ENCODE results near the gene COL6A2. TPM values are rescaled to one million over a fixed set of nuclear protein-coding genes. Genes with fewer than 3 reads are reported as not detected.

Gene COL6A2
- total and polyA plus RNA-seq, 2 experiments from 2014 or later: 509 to 832 TPM

DNA sequence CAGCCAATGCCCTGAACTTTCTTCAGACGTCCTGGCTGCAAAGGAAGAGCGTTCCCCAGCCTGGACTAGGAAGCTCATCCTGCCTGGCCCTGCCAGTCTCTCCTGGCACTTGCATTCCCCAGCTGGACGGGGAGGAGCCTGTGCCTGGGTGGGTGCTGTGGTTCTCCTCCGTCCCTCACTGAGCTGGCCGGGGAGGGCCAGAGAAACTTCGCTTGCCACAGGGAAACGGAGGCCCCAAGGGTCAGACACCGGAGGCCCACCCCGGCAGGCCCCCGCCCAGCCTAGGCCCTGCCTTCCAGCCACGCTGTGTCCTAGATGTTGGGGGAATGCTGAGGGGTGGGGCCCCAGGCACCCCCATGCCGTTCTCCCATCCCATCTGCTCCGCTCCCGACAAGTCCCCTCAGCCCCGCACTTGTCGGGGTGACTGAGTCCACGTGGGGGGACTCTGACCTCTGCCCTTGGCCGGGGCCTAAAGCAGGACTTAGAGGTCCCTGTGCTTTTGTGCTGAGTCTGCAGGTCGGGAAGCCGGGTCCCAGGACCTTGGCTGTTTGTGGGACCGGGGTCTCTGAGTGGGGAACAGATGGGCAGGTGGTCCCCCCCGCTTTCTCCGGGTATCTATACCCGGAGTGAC is 52.7 kb downstream of the COL6A2 start:
- H4K20me1 ChIP-seq (ENCODE audit: insufficient read depth, poor library complexity, severe bottlenecking): no peaks in the 10 kb centered on the region
- TF ChIP-seq, protein P1, sequence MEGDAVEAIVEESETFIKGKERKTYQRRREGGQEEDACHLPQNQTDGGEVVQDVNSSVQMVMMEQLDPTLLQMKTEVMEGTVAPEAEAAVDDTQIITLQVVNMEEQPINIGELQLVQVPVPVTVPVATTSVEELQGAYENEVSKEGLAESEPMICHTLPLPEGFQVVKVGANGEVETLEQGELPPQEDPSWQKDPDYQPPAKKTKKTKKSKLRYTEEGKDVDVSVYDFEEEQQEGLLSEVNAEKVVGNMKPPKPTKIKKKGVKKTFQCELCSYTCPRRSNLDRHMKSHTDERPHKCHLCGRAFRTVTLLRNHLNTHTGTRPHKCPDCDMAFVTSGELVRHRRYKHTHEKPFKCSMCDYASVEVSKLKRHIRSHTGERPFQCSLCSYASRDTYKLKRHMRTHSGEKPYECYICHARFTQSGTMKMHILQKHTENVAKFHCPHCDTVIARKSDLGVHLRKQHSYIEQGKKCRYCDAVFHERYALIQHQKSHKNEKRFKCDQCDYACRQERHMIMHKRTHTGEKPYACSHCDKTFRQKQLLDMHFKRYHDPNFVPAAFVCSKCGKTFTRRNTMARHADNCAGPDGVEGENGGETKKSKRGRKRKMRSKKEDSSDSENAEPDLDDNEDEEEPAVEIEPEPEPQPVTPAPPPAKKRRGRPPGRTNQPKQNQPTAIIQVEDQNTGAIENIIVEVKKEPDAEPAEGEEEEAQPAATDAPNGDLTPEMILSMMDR (IDR thresholded peaks at IDR 0.05; ENCODE audit: poor library complexity): no peak
- TF ChIP-seq EZH2phosphoT487 (IDR thresholded peaks at IDR 0.05; ENCODE audit: low read depth, severe bottlenecking, unreplicated experiment): no peak
- no peak for TF ChIP-seq EZH2 (IDR thresholded peaks at IDR 0.05; ENCODE audit: borderline replicate concordance)
- H3K79me2 ChIP-seq: no peaks in the 10 kb centered on the region
- WGBS (ENCODE audit: low lambda C conversion rate, missing lambda C conversion rate): 92% methylated on average over 23 of the region's 24 CpGs
- H3K9me2 ChIP-seq (replicated peaks; ENCODE audit: insufficient read depth): no peaks in the 10 kb centered on the region
- no peaks in the 10 kb centered on the region for H3K9me3 ChIP-seq (ENCODE audit: low read depth)
- no peak for DNase-seq (ENCODE audit: low spot score)
- H3K4me1 ChIP-seq (ENCODE audit: insufficient read depth): peaks cover 5% of the 10 kb centered on the region
- no peak overlapping the region for H3K27ac ChIP-seq
- H3K36me3 ChIP-seq (replicated peaks; ENCODE audit: insufficient read depth, low read depth): no peaks in the 10 kb centered on the region
- no peak overlapping the region for H2AFZ ChIP-seq
- H3K4me2 ChIP-seq: no peak overlapping the region
- no peak overlapping the region for H3K4me3 ChIP-seq
- H3K27me3 ChIP-seq: no peaks in the 10 kb centered on the region

DNA sequence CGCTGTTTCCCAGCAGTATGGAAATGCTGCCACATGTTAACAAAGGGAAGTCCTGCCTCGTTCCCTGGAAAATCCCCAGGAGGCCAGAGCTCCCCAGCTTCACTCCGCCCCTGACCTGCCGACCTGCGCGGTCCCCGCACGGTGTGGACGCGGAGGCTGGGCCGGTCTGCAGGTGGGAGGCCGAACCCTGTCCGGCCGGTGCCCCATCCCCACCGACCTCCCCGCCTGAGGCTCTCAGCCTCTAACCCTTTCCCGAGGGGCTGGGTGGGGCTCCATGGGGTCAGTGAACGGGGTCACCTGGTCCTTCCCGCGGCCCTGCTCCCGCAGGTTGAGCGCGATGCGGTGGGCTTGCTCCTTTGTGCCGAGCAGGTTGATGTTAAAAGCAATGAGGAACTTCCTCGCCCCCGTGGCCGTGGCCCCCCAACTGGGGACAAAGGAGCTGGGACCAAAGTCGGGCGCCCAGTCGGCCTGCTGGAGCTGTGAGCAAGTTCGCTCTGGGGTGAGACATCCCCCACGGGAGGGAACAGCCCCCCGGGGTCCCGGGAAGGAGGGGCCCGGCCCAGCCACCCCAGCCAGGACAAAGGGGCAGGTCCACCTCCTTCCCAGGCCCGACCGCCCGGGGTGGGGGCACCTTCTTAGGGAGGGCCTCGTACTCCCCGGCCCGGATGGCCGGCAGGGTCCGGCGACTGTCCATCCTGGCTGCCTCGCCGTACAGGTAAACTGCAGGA is 53.5 kb downstream of the COL6A2 start:
- Histone ChIP-seq H3K27me3 (no peaks in the 10 kb centered on the region), H3K4me3 (no peak overlapping the region), H2AFZ (no peak overlapping the region), H3K9me2 (replicated peaks; ENCODE audit: insufficient read depth) (no peaks in the 10 kb centered on the region), H3K27ac (no peak overlapping the region), H3K9me3 (ENCODE audit: low read depth) (no peaks in the 10 kb centered on the region), H3K4me2 (no peak overlapping the region), H4K20me1 (ENCODE audit: insufficient read depth, poor library complexity, severe bottlenecking) (no peaks in the 10 kb centered on the region), H3K36me3 (replicated peaks; ENCODE audit: insufficient read depth, low read depth) (no peaks in the 10 kb centered on the region), H3K4me1 (ENCODE audit: insufficient read depth) (peaks cover 5% of the 10 kb centered on the region), H3K79me2 (no peaks in the 10 kb centered on the region)
- DNase-seq (ENCODE audit: low spot score): no peak
- 93% methylated on average over 30 of the region's 47 CpGs for WGBS (ENCODE audit: low lambda C conversion rate, missing lambda C conversion rate)
- TF ChIP-seq EZH2 (IDR thresholded peaks at IDR 0.05; ENCODE audit: borderline replicate concordance) (no peak), EZH2phosphoT487 (IDR thresholded peaks at IDR 0.05; ENCODE audit: low read depth, severe bottlenecking, unreplicated experiment) (no peak)
- TF ChIP-seq, protein P1 (IDR thresholded peaks at IDR 0.05; ENCODE audit: poor library complexity): no peak

DNA sequence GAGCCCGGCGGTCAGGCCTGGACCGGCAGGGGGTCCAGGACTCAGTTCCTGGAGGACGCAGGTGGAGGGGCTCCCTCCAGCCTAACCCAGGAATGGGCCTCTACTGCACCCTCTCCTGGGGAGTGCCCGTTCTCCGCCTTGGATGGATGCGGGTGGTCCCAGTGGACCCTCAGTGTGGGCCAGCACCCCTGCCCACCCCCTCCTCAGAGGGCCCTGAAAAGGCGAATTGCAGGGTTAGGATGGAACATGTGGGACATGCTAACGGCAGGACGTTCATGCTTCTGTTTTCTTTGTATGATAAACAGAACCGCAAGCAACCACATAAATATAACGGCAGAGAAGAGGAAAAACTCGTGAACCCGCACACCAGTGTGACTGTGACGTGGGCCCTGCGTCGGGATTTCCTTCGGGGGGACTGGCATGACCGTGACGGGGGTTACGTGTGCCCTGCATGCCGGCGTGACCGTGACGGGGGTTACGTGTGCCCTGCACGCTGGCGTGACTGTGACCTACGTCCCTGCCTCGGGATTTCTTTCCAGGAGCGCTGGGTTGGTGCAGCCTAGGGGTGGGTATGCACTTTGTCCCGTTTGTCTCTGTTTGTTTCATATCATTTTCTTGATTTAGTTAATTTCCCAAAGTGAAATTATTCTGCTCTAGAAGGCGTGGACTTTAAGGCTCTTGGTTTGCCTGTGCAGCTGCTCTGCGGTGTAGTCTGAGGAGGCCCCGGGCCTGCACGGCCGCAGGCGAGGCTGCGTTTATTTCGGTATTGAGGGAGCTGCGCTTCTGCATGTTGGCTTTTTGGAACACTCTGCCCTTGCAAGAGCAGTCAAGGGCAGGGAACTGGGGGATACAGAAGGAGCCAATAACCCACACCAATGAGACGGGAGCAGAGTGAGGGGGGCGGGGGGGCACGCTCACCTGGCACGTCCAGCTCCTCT is 54.3 kb downstream of the COL6A2 start:
- Histone ChIP-seq H3K4me3 (no peak overlapping the region), H3K36me3 (replicated peaks; ENCODE audit: insufficient read depth, low read depth) (no peaks in the 10 kb centered on the region), H3K9me2 (replicated peaks; ENCODE audit: insufficient read depth) (no peaks in the 10 kb centered on the region), H4K20me1 (ENCODE audit: insufficient read depth, poor library complexity, severe bottlenecking) (no peaks in the 10 kb centered on the region), H3K27me3 (no peaks in the 10 kb centered on the region), H3K27ac (no peak overlapping the region), H3K4me2 (peak overlapping the region; percentile 80), H3K79me2 (no peaks in the 10 kb centered on the region), H3K9me3 (ENCODE audit: low read depth) (no peaks in the 10 kb centered on the region), H2AFZ (no peak overlapping the region), H3K4me1 (ENCODE audit: insufficient read depth) (peaks cover 5% of the 10 kb centered on the region)
- TF ChIP-seq, protein P1 (IDR thresholded peaks at IDR 0.05; ENCODE audit: poor library complexity): no peak
- no peak for TF ChIP-seq EZH2phosphoT487 (IDR thresholded peaks at IDR 0.05; ENCODE audit: low read depth, severe bottlenecking, unreplicated experiment)
- TF ChIP-seq EZH2 (IDR thresholded peaks at IDR 0.05; ENCODE audit: borderline replicate concordance): no peak
- 95% methylated on average over 45 of the region's 45 CpGs for WGBS (ENCODE audit: low lambda C conversion rate, missing lambda C conversion rate)
- no peak for DNase-seq (ENCODE audit: low spot score)
